Body of pancreas (tissue), 4 donors: ENCODE data around the gene SLBP.

Source experiments
- POLR2A ChIP-seq, 3 donors: fragments of 450-650 bp; IDR thresholded peaks; one replicate each; pipeline ENCODE4 v1.6.1; 2016; ENCODE audit warnings: antibody characterized with exemption in 3 of 3, mild to moderate bottlenecking in 2 of 3
- TF ChIP-seq, protein P1 (sequence below), 7 experiments: fragments of 450-650 bp in 4 of 7; fragments of 200-600 bp in 3 of 7; sonication (generic) in 3 of 7; IDR thresholded peaks; one replicate each; pipeline ENCODE4 v1.5.1; 2016 to 2019; ENCODE audit warnings: antibody characterized with exemption in 7 of 7

DNA sequence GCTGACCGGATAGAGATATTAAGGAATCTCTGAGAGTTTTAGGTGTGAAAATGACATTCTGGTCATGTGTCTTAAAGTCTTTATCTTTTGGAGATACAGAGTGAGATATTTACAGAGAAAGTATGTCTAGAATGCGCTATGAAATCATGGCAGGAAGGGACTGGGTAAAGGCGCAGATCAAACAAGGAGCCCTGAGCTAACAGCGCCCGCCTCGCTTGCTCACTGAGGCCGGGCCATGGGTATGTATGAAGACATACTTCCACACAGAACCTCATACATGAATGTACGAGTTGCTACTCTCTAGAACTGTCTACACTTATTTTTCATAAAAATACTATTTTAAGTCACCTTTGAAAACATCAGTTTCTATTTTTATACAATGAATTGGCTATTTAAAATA is 48.0 kb downstream of the SLBP start:
- TF ChIP-seq, protein P1, sequence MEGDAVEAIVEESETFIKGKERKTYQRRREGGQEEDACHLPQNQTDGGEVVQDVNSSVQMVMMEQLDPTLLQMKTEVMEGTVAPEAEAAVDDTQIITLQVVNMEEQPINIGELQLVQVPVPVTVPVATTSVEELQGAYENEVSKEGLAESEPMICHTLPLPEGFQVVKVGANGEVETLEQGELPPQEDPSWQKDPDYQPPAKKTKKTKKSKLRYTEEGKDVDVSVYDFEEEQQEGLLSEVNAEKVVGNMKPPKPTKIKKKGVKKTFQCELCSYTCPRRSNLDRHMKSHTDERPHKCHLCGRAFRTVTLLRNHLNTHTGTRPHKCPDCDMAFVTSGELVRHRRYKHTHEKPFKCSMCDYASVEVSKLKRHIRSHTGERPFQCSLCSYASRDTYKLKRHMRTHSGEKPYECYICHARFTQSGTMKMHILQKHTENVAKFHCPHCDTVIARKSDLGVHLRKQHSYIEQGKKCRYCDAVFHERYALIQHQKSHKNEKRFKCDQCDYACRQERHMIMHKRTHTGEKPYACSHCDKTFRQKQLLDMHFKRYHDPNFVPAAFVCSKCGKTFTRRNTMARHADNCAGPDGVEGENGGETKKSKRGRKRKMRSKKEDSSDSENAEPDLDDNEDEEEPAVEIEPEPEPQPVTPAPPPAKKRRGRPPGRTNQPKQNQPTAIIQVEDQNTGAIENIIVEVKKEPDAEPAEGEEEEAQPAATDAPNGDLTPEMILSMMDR (IDR thresholded peaks at IDR 0.05): no peak
- TF ChIP-seq POLR2A (IDR thresholded peaks at IDR 0.05): no peak
